Gastroesophageal sphincter (tissue), 4 donors: Measurements from ENCODE around the gene CD86. TPM values are rescaled to one million over a fixed set of nuclear protein-coding genes. Genes with fewer than 3 reads are reported as not detected.

Experiments
- ATAC-seq: fragments of 150-250 bp; one replicate; pipeline ENCODE4 v1.9.1; 2016; ENCODE audit warnings: mild to moderate bottlenecking, moderate library complexity
- H3K27ac ChIP-seq, 4 donors: fragments of 200-600 bp; sonication (generic) in 3 of 4; 1 replicate in 3 of 4; 2 replicates in 1 of 4; pipeline ENCODE4 v1.5.1; 2016 to 2019
- H3K27me3 ChIP-seq: fragments of 200-600 bp; sonication (generic); one replicate; pipeline ENCODE4 v1.5.1; 2019
- H3K36me3 ChIP-seq, 2 donors: fragments of 200-600 bp; sonication (generic); one replicate each; pipeline ENCODE4 v1.5.1; 2019; ENCODE audit warnings: control low read depth in 1 of 2
- H3K4me1 ChIP-seq, 3 donors: fragments of 200-600 bp; sonication (generic); 1 replicate in 2 of 3; 2 replicates in 1 of 3; pipeline ENCODE4 v1.5.1; 2016 to 2019; ENCODE audit warnings: control low read depth in 2 of 3
- H3K4me3 ChIP-seq, 2 donors: fragments of 200-600 bp; sonication (generic); one replicate each; pipeline ENCODE4 v1.5.1; 2019; ENCODE audit warnings: mild to moderate bottlenecking in 1 of 2, moderate library complexity in 1 of 2
- H3K9me3 ChIP-seq, 3 donors: fragments of 200-600 bp; sonication (generic); one replicate each; pipeline ENCODE4 v1.5.1; 2017 to 2019; ENCODE audit warnings: control low read depth in 2 of 3
- EP300 ChIP-seq: sonication (generic); formaldehyde crosslinking; IDR thresholded peaks from one replicate; pipeline ENCODE4 v1.6.1; 2017; ENCODE audit warnings: antibody characterized with exemption, mild to moderate bottlenecking
- POLR2A ChIP-seq, 2 donors: fragments of 450-650 bp; IDR thresholded peaks; one replicate each; pipeline ENCODE4 v1.6.1; 2017; ENCODE audit warnings: antibody characterized with exemption in 2 of 2, mild to moderate bottlenecking in 2 of 2, moderate library complexity in 1 of 2
- POLR2AphosphoS5 ChIP-seq: sonication (generic); formaldehyde crosslinking; IDR thresholded peaks from one replicate; pipeline ENCODE4 v1.6.1; 2017; ENCODE audit warnings: antibody characterized with exemption
- WGBS, 2 donors: methylation state at CpG; one replicate each; pipeline ENCODE4 v1.1.5; 2018; ENCODE audit warnings: low coverage in 1 of 2; 5-methylcytosine and 5-hydroxymethylcytosine counted together
- total RNA-seq, 4 donors: library from RNA; depleted of rRNA; stranded (reverse); fragments of >200 nt; gene quantifications; one replicate each; pipeline ENCODE4 v1.1.0, GENCODE V29; 2016
- TF ChIP-seq, protein P1 (sequence below), 4 experiments: fragments of 200-600 bp in 2 of 4; fragments of 450-650 bp in 2 of 4; sonication (generic) in 1 of 4; IDR thresholded peaks; one replicate each; pipeline ENCODE4 v1.5.1; 2017 to 2019; ENCODE audit warnings: antibody characterized with exemption in 4 of 4, mild to moderate bottlenecking in 2 of 4, moderate library complexity in 2 of 4

Gene CD86
- total RNA-seq, 4 donors from 2014 or later = 1.4 to 6.6 (median 3.2) TPM

DNA sequence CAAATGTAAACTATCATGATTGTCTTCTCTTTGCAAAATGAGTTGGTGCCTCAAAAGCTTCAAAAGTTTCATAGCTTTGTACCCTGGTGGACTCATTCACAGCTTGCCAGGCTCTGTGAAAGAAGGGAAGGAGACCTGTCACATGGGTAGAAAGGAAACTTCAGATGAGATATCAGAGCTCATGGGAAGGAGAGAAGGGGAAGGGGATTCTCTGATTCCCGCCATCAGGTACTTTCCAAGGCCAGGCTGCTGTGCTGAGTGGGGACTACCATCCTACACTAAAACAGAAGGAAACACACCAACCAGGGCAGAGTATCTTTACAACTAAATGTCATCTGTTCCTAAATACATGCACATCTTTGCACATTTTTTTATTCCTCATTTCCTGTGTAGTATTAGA lies 42.3 kb upstream of the CD86 start:
- H3K27ac ChIP-seq = no peak overlapping the region
- no peak for TF ChIP-seq EP300
- TF ChIP-seq, protein P1, sequence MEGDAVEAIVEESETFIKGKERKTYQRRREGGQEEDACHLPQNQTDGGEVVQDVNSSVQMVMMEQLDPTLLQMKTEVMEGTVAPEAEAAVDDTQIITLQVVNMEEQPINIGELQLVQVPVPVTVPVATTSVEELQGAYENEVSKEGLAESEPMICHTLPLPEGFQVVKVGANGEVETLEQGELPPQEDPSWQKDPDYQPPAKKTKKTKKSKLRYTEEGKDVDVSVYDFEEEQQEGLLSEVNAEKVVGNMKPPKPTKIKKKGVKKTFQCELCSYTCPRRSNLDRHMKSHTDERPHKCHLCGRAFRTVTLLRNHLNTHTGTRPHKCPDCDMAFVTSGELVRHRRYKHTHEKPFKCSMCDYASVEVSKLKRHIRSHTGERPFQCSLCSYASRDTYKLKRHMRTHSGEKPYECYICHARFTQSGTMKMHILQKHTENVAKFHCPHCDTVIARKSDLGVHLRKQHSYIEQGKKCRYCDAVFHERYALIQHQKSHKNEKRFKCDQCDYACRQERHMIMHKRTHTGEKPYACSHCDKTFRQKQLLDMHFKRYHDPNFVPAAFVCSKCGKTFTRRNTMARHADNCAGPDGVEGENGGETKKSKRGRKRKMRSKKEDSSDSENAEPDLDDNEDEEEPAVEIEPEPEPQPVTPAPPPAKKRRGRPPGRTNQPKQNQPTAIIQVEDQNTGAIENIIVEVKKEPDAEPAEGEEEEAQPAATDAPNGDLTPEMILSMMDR (IDR thresholded peaks at IDR 0.05) = no peak
- TF ChIP-seq POLR2A (IDR thresholded peaks at IDR 0.05) = no peak
- TF ChIP-seq POLR2AphosphoS5 = no peak
- no peaks in the 10 kb centered on the region for H3K4me1 ChIP-seq
- H3K4me3 ChIP-seq = no peak overlapping the region
- ATAC-seq = no peak
- WGBS, 2 donors = 71 to 86% methylated on average over 1 of the region's 1 CpG
- H3K9me3 ChIP-seq = no peaks in the 10 kb centered on the region
- no peaks in the 10 kb centered on the region for H3K27me3 ChIP-seq
- no peaks in the 10 kb centered on the region for H3K36me3 ChIP-seq

DNA sequence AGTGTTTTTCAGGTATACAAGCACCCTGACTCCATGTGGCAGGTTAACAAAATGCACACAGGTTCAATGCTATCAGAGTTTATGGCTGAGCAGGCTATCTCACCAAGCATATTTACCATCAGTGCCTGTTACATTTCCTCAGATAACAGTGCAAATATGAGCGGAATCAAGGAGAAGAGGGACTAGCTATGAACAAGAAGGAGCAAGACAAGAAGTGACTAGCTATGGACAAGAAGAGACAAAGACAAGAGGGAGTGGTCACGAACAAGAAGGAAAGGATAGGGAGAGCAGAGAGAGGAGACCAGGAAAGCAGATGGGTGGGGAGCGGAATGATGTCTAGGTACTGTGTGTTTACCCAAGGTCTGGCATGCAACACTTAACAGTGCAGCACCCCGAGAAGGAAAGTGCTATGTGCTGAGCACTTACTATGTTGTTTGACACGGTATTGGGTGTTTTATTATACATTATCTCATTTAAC lies 41.7 kb upstream of the CD86 start:
- TF ChIP-seq EP300 (no peak), POLR2AphosphoS5 (no peak), POLR2A (IDR thresholded peaks at IDR 0.05) (no peak)
- TF ChIP-seq, protein P1 (IDR thresholded peaks at IDR 0.05) = no peak
- Histone ChIP-seq H3K4me1 (no peaks in the 10 kb centered on the region), H3K27me3 (no peaks in the 10 kb centered on the region), H3K36me3 (no peaks in the 10 kb centered on the region), H3K27ac (no peak overlapping the region), H3K4me3 (no peak overlapping the region), H3K9me3 (no peaks in the 10 kb centered on the region)
- WGBS, 2 donors = 62 to 70% methylated on average over 5 of the region's 5 CpGs
- no peak for ATAC-seq

DNA sequence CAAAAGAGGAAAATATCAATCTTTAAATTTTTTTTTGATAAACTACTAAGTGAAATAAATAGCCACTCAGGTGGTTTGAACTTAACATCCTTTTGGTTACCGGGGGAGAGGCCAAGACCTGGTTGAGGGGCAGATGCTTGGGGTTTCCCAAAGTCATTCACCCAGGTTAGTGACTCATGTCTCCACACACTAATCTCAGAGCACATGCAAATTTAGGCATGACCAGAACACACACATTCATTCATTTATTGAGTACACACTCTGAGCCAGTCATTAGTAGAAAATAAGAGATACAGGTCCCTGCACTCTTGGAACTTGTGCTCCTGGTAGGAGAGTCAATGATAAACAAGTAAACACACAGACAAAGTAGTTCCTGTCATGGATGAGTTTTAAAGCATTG lies 40.4 kb upstream of the CD86 start:
- Histone ChIP-seq H3K27ac (no peak overlapping the region), H3K9me3 (no peaks in the 10 kb centered on the region), H3K36me3 (no peaks in the 10 kb centered on the region), H3K4me1 (no peaks in the 10 kb centered on the region), H3K4me3 (no peak overlapping the region), H3K27me3 (no peaks in the 10 kb centered on the region)
- no peak for ATAC-seq
- WGBS, 2 donors = 57 to 80% methylated on average over 1 of the region's 1 CpG
- TF ChIP-seq POLR2A (IDR thresholded peaks at IDR 0.05) = no peak

DNA sequence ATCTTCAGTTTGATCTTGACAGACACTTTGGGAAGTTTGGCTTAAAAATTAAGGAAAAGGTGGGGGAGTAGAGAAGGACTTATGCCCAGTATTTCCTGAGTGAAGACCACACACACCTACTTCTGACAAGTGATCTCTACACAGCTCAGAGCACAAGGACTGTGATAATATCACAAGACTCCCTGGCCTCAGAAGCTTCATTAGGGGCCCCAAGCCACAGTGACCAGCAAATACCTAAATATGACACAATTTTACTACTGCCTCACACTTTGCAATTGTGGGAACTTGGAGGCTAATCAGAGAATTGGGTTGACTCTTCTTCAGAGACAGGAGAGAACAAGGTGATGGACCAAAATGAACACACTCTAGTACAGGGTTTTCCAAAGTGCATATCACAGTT lies 35.7 kb upstream of the CD86 start:
- Histone ChIP-seq H3K4me1 (peaks cover 0 to 6% (median 0%) of the 10 kb centered on the region in 3 donors), H3K27me3 (peaks cover 36% of the 10 kb centered on the region), H3K4me3 (no peak overlapping the region), H3K9me3 (no peaks in the 10 kb centered on the region), H3K27ac (no peak overlapping the region), H3K36me3 (no peaks in the 10 kb centered on the region)
- ATAC-seq = no peak
- TF ChIP-seq POLR2A (IDR thresholded peaks at IDR 0.05) (no peak), EP300 (no peak), POLR2AphosphoS5 (no peak)
- TF ChIP-seq, protein P1 (IDR thresholded peaks at IDR 0.05) = no peak

DNA sequence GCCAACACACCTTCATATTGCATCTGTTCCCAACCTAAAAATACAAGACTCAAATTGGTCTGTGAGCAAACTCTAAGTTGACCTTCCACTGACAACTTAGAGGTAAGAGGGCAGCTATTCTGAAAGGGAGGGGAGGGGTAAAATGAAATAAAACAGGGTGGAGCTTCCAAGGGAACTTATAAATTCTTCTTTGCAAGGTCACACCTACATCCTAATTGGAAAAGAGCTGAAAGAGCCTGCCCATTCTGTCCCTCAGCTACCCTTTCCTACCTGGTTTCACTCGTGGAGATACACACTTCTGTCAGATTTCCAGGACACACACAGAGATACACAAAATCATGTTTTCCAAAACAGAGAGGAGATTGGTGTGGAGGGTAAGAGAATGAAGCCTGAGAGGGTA lies 34.1 kb upstream of the CD86 start:
- WGBS, 2 donors = 40 to 50% methylated on average over 1 of the region's 1 CpG
- Histone ChIP-seq H3K4me1 (peaks cover 0 to 6% (median 0%) of the 10 kb centered on the region in 3 donors), H3K9me3 (no peaks in the 10 kb centered on the region), H3K27me3 (peaks cover 36% of the 10 kb centered on the region), H3K27ac (no peak overlapping the region), H3K36me3 (no peaks in the 10 kb centered on the region), H3K4me3 (no peak overlapping the region)
- TF ChIP-seq EP300 (no peak), POLR2AphosphoS5 (no peak), POLR2A (IDR thresholded peaks at IDR 0.05) (no peak)
- TF ChIP-seq, protein P1 (IDR thresholded peaks at IDR 0.05) = no peak
- ATAC-seq = no peak
